ENCODE data around the gene DSCAML1.

The DSCAML1 gene

GRCh38 chr11:117517097-117517496 lies 279.9 kb downstream of the DSCAML1 start:
- no peak overlapping the region for H3K18ac ChIP-seq (ENCODE audit: low read length)
- H2AFZ ChIP-seq (ENCODE audit: insufficient read depth, low read length, poor library complexity) = no peak overlapping the region
- H3K14ac ChIP-seq (ENCODE audit: low read length) = no peak overlapping the region
- H4K8ac ChIP-seq (ENCODE audit: low read depth, low read length) = no peak overlapping the region
- no peak overlapping the region for H2AK5ac ChIP-seq (ENCODE audit: low read length)
- peaks cover under 1 to 4% of the 10 kb centered on the region in 2 experiments for H3K4me1 ChIP-seq (ENCODE audit: control insufficient read depth in 1 of 2, insufficient read depth in 2 of 2, low read length in 2 of 2)
- H3K79me1 ChIP-seq (ENCODE audit: low read length) = no peaks in the 10 kb centered on the region
- no peak overlapping the region for H3K9ac ChIP-seq (ENCODE audit: low read length)
- no peak overlapping the region for H3K4me2 ChIP-seq (ENCODE audit: low read length)
- no peak for DNase-seq
- no peaks in the 10 kb centered on the region for H3K36me3 ChIP-seq (ENCODE audit: control insufficient read depth in 1 of 2, insufficient read depth in 2 of 2, low read length in 2 of 2)
- H2BK12ac ChIP-seq (ENCODE audit: low read length) = no peak overlapping the region
- H4K12ac ChIP-seq (ENCODE audit: low read depth, low read length) = no peak overlapping the region
- no peak overlapping the region for H3K23ac ChIP-seq (ENCODE audit: low read length)
- WGBS (ENCODE audit: extremely low coverage, insufficient coverage, insufficient read length) = no CpG with 5 or more reads among the region's 4 CpGs
- no peak overlapping the region for H3K4me3 ChIP-seq (ENCODE audit: low read depth, low read length)
- no peak overlapping the region for H2BK5ac ChIP-seq (ENCODE audit: low read depth, low read length, poor library complexity)
- H3K79me2 ChIP-seq (ENCODE audit: control insufficient read depth, insufficient read depth, low read length, poor library complexity) = no peaks in the 10 kb centered on the region
- no peak overlapping the region for H3K4ac ChIP-seq (ENCODE audit: low read depth, low read length)
- H3K27ac ChIP-seq (ENCODE audit: low read depth, low read length) = no peak overlapping the region
- H2BK120ac ChIP-seq (ENCODE audit: insufficient read depth, low read length, poor library complexity) = no peak overlapping the region
- H3K9me3 ChIP-seq (ENCODE audit: insufficient read depth, low read depth, low read length) = peaks cover 2% of the 10 kb centered on the region
- no peak overlapping the region for H4K91ac ChIP-seq (ENCODE audit: low read depth, low read length)
- H3K27me3 ChIP-seq (ENCODE audit: insufficient read depth, low read length) = no peaks in the 10 kb centered on the region

- H3K79me1 ChIP-seq (ENCODE audit: low read length) = no peaks in the 10 kb centered on the region
- no peak overlapping the region for H4K91ac ChIP-seq (ENCODE audit: low read depth, low read length)
- no peak overlapping the region for H3K23ac ChIP-seq (ENCODE audit: low read length)
- no peak overlapping the region for H3K14ac ChIP-seq (ENCODE audit: low read length)
- no peaks in the 10 kb centered on the region for H3K27me3 ChIP-seq (ENCODE audit: insufficient read depth, low read length)
- no CpG with 5 or more reads among the region's 21 CpGs for WGBS (ENCODE audit: extremely low coverage, insufficient coverage, insufficient read length)
- no peak overlapping the region for H3K27ac ChIP-seq (ENCODE audit: low read depth, low read length)
- no peak overlapping the region for H3K18ac ChIP-seq (ENCODE audit: low read length)
- no peak overlapping the region for H2BK5ac ChIP-seq (ENCODE audit: low read depth, low read length, poor library complexity)
- H3K79me2 ChIP-seq (ENCODE audit: control insufficient read depth, insufficient read depth, low read length, poor library complexity) = no peaks in the 10 kb centered on the region
- H4K8ac ChIP-seq (ENCODE audit: low read depth, low read length) = no peak overlapping the region
- peaks cover 9 to 11% of the 10 kb centered on the region in 2 experiments for H3K4me1 ChIP-seq (ENCODE audit: control insufficient read depth in 1 of 2, insufficient read depth in 2 of 2, low read length in 2 of 2)
- no peak overlapping the region for H2BK12ac ChIP-seq (ENCODE audit: low read length)
- no peak overlapping the region for H3K4ac ChIP-seq (ENCODE audit: low read depth, low read length)
- no peak overlapping the region for H4K12ac ChIP-seq (ENCODE audit: low read depth, low read length)
- no peak overlapping the region for H3K4me3 ChIP-seq (ENCODE audit: low read depth, low read length)
- no peak overlapping the region for H2AK5ac ChIP-seq (ENCODE audit: low read length)
- DNase-seq = no peak
- H2AFZ ChIP-seq (ENCODE audit: insufficient read depth, low read length, poor library complexity) = no peak overlapping the region
- peaks cover 2% of the 10 kb centered on the region for H3K9me3 ChIP-seq (ENCODE audit: insufficient read depth, low read depth, low read length)
- no peak overlapping the region for H3K9ac ChIP-seq (ENCODE audit: low read length)
- no peak overlapping the region for H3K4me2 ChIP-seq (ENCODE audit: low read length)
- no peak overlapping the region for H2BK120ac ChIP-seq (ENCODE audit: insufficient read depth, low read length, poor library complexity)
- H3K36me3 ChIP-seq (ENCODE audit: control insufficient read depth in 1 of 2, insufficient read depth in 2 of 2, low read length in 2 of 2) = no peaks in the 10 kb centered on the region
These were observed 280.9 kb downstream of the DSCAML1 start for GRCh38 chr11:117515892-117516787.

DNA sequence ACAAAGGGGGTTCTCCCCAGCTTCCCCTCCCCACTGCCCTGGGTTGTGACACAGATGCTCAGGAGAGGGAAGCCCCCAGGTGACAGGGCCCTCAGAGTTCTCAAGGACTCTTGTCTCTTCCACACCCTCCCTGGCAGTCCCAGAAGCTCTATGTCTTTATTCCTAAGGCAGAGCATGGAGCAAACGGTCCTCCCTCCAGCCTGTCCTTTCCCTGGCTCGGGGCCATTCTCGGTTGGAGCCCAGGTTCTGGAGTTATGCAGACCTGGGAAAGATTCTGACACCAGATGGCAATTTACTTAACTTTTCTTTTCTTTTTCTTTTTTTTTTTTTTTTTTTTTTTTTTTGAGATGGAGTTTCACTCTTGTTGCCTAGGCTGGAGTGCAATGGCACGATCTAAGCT lies 282.8 kb downstream of the DSCAML1 start:
- Histone ChIP-seq H3K4ac (ENCODE audit: low read depth, low read length) (no peak overlapping the region), H3K4me3 (ENCODE audit: low read depth, low read length) (no peak overlapping the region), H2AFZ (ENCODE audit: insufficient read depth, low read length, poor library complexity) (no peak overlapping the region), H3K79me1 (ENCODE audit: low read length) (no peaks in the 10 kb centered on the region), H3K79me2 (ENCODE audit: control insufficient read depth, insufficient read depth, low read length, poor library complexity) (no peaks in the 10 kb centered on the region), H3K9me3 (ENCODE audit: insufficient read depth, low read depth, low read length) (peaks cover 4% of the 10 kb centered on the region), H3K9ac (ENCODE audit: low read length) (no peak overlapping the region), H3K23ac (ENCODE audit: low read length) (no peak overlapping the region), H2BK12ac (ENCODE audit: low read length) (no peak overlapping the region), H3K14ac (ENCODE audit: low read length) (no peak overlapping the region), H2BK5ac (ENCODE audit: low read depth, low read length, poor library complexity) (no peak overlapping the region), H2AK5ac (ENCODE audit: low read length) (no peak overlapping the region), H3K27ac (ENCODE audit: low read depth, low read length) (no peak overlapping the region), H2BK120ac (ENCODE audit: insufficient read depth, low read length, poor library complexity) (no peak overlapping the region), H3K36me3 (ENCODE audit: control insufficient read depth in 1 of 2, insufficient read depth in 2 of 2, low read length in 2 of 2) (no peaks in the 10 kb centered on the region), H4K12ac (ENCODE audit: low read depth, low read length) (no peak overlapping the region), H3K4me2 (ENCODE audit: low read length) (no peak overlapping the region), H3K18ac (ENCODE audit: low read length) (no peak overlapping the region), H3K27me3 (ENCODE audit: insufficient read depth, low read length) (no peaks in the 10 kb centered on the region), H3K4me1 (ENCODE audit: control insufficient read depth in 1 of 2, insufficient read depth in 2 of 2, low read length in 2 of 2) (peaks cover 9 to 11% of the 10 kb centered on the region in 2 experiments), H4K91ac (ENCODE audit: low read depth, low read length) (no peak overlapping the region), H4K8ac (ENCODE audit: low read depth, low read length) (no peak overlapping the region)
- no peak for DNase-seq
- WGBS (ENCODE audit: extremely low coverage, insufficient coverage, insufficient read length) = no CpG with 5 or more reads among the region's 4 CpGs

- no peak overlapping the region for H2AK5ac ChIP-seq (ENCODE audit: low read length)
- no peak overlapping the region for H4K8ac ChIP-seq (ENCODE audit: low read depth, low read length)
- H3K23ac ChIP-seq (ENCODE audit: low read length) = no peak overlapping the region
- no peak overlapping the region for H2BK5ac ChIP-seq (ENCODE audit: low read depth, low read length, poor library complexity)
- H3K4me2 ChIP-seq (ENCODE audit: low read length) = no peak overlapping the region
- H2BK12ac ChIP-seq (ENCODE audit: low read length) = no peak overlapping the region
- WGBS (ENCODE audit: extremely low coverage, insufficient coverage, insufficient read length) = no CpG with 5 or more reads among the region's 5 CpGs
- no peak overlapping the region for H3K4me3 ChIP-seq (ENCODE audit: low read depth, low read length)
- no peak overlapping the region for H3K14ac ChIP-seq (ENCODE audit: low read length)
- no peak overlapping the region for H3K4ac ChIP-seq (ENCODE audit: low read depth, low read length)
- no peak overlapping the region for H4K12ac ChIP-seq (ENCODE audit: low read depth, low read length)
- peaks cover 9 to 11% of the 10 kb centered on the region in 2 experiments for H3K4me1 ChIP-seq (ENCODE audit: control insufficient read depth in 1 of 2, insufficient read depth in 2 of 2, low read length in 2 of 2)
- H3K79me1 ChIP-seq (ENCODE audit: low read length) = no peaks in the 10 kb centered on the region
- H3K9me3 ChIP-seq (ENCODE audit: insufficient read depth, low read depth, low read length) = peaks cover 4% of the 10 kb centered on the region
- no peak overlapping the region for H2AFZ ChIP-seq (ENCODE audit: insufficient read depth, low read length, poor library complexity)
- no peak for DNase-seq
- H3K27me3 ChIP-seq (ENCODE audit: insufficient read depth, low read length) = no peaks in the 10 kb centered on the region
- H4K91ac ChIP-seq (ENCODE audit: low read depth, low read length) = no peak overlapping the region
- H3K27ac ChIP-seq (ENCODE audit: low read depth, low read length) = no peak overlapping the region
- no peak overlapping the region for H3K18ac ChIP-seq (ENCODE audit: low read length)
- no peaks in the 10 kb centered on the region for H3K36me3 ChIP-seq (ENCODE audit: control insufficient read depth in 1 of 2, insufficient read depth in 2 of 2, low read length in 2 of 2)
- H3K9ac ChIP-seq (ENCODE audit: low read length) = no peak overlapping the region
- no peaks in the 10 kb centered on the region for H3K79me2 ChIP-seq (ENCODE audit: control insufficient read depth, insufficient read depth, low read length, poor library complexity)
- no peak overlapping the region for H2BK120ac ChIP-seq (ENCODE audit: insufficient read depth, low read length, poor library complexity)
These were observed 283.4 kb downstream of the DSCAML1 start for GRCh38 chr11:117513666-117514065.
